RWPE1 (cell line): ENCODE results near the gene RAB1B.
A peak's percentile ranks its signal among the peaks of the same experiment; 100 is the strongest.

Experiments
- CTCF ChIA-PET: fragments of 350-600 bp; sonication (Branson Sonifier 250); formaldehyde crosslinking; extraction: SDS; loops from one replicate; lab custom pipeline; 2021; lab: Yijun Ruan, JAX
- POLR2A ChIA-PET: fragments of 400-600 bp; formaldehyde crosslinking; extraction: SDS; loops from one replicate; lab custom pipeline; 2020; ENCODE audit warnings: antibody characterized with exemption; ENCODE audit not compliant: low non-redundant PET; lab: Yijun Ruan, JAX
- DNase-seq: peaks from one replicate; pipeline ENCODE4 v3.0.0; 2012; ENCODE audit warnings: low spot score
- H3K27ac ChIP-seq: fragments of 450-650 bp; 2 replicates; pipeline ENCODE4 v1.5.1; 2017
- CTCF ChIP-seq: fragments of 450-650 bp; conservative IDR thresholded peaks from 2 replicates; pipeline ENCODE4 v1.5.1; 2017; ENCODE audit warnings: low read depth, mild to moderate bottlenecking

RAB1B gene

GRCh38 chr11:66258473-66258893 lies 10.0 kb upstream of the RAB1B start:
- H3K27ac ChIP-seq, result peak overlapping the region; percentile 79
- POLR2A ChIA-PET, result interaction anchor here (0.6 to 0.7 kb wide), 2 partner anchors 16 to 31 kb away, joined by 3 read pairs; no protein-coding TSS in a partner anchor
- no peak for DNase-seq
- peak; percentile 42; the same call in 1 of the 2 replicates for TF ChIP-seq CTCF
- CTCF ChIA-PET, result interaction anchor here (0.5 to 1.4 kb wide), 9 partner anchors 13 to 583 kb away, joined by 3 to 5 read pairs (median 3); no protein-coding TSS in a partner anchor

- CTCF ChIA-PET, result interaction anchor here (0.5 to 1.4 kb wide), 5 partner anchors 17 to 163 kb away, joined by 3 to 4 read pairs (median 3); partner anchors contain the start of gene TMEM151A
- H3K27ac ChIP-seq, result no peak overlapping the region
Measured at GRCh38 chr11:66259225-66259624, 9.2 kb upstream of the RAB1B start.

GRCh38 chr11:66259956-66260355 lies 8.5 kb upstream of the RAB1B start:
- ChIA-PET POLR2A (no interaction called here), CTCF (interaction anchor here (0.6 to 0.7 kb wide), 2 partner anchors 32 to 348 kb away, joined by 3 read pairs; partner anchors contain the start of gene TMEM151A)
- no peak for DNase-seq
- TF ChIP-seq CTCF, result no peak
- no peak overlapping the region for H3K27ac ChIP-seq

More at GRCh38 chr11:66259225-66259624, 9.2 kb upstream of the RAB1B start:
- TF ChIP-seq CTCF, result no peak
- POLR2A ChIA-PET, result no interaction called here
- DNase-seq, result no peak

GRCh38 chr11:66261578-66261977 lies 6.9 kb upstream of the RAB1B start:
- CTCF ChIA-PET, result no interaction called here
- POLR2A ChIA-PET, result no interaction called here

GRCh38 chr11:66262191-66262590 lies 6.2 kb upstream of the RAB1B start:
- CTCF ChIA-PET, result interaction anchor here (0.5 kb wide), 1 partner anchor 1111 kb away, joined by 3 read pairs; no protein-coding TSS in a partner anchor

More at GRCh38 chr11:66261578-66261977, 6.9 kb upstream of the RAB1B start:
- H3K27ac ChIP-seq, result no peak overlapping the region
- no peak for DNase-seq
- no peak for TF ChIP-seq CTCF

GRCh38 chr11:66262696-66263095 lies 5.7 kb upstream of the RAB1B start:
- ChIA-PET CTCF (no interaction called here), POLR2A (no interaction called here)
- peak overlapping the region; percentile 11; the same call in 1 of the 2 replicates for H3K27ac ChIP-seq
- TF ChIP-seq CTCF, result no peak
- DNase-seq, result no peak

More at GRCh38 chr11:66262191-66262590, 6.2 kb upstream of the RAB1B start:
- H3K27ac ChIP-seq, result no peak overlapping the region; the same call in 1 of the 2 replicates
- TF ChIP-seq CTCF, result no peak
- POLR2A ChIA-PET, result no interaction called here
- no peak for DNase-seq
